HG02970 (cell line): ENCODE measurements around the gene TRIM23.
"Not testable (repeated sequence)": the region's sequence is repeated elsewhere in the genome, so short reads cannot be mapped to it uniquely, and the experiment has no call there.

Experiments used
- ATAC-seq: cut with Tn5 transposase; IDR thresholded peaks from one replicate; pipeline ENCODE4 v1.9.1; 2021; ENCODE audit warnings: mild to moderate bottlenecking, moderate library complexity, moderate number of reproducible peaks; ENCODE audit not compliant: unreplicated experiment, low FRiP score

The TRIM23 gene

DNA sequence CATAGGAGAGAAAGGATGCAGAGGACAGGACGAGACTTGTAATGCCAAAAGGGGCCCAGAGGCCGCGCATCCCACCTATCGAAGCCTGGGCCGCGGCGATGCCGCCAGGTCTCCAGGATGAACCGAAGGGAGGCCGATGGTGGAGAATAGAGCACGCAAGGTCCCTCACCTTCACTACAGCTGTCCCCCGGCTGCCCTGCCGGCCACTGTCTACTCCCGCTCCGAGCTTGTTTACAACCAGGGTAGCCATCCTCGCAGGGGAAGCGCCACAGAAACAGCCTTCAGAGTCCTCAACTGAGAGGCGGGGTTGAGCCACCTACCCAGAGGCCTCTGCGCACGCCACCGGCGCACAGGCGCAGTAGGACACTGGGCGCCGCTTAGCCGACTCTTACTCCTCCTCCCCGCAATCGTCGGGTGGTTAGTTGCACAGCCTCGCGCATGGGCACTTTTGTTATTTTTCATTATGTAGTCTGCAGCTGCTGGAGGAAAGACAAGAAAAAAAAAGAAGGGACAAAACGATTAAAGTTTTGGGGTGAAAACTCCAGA, at the start of gene TRIM23:
Gene TRIM23, minus strand, starts transcription at position 309 of the 546 bp plus-strand sequence. Its CDS starts 59 bp downstream, at position 250.
- ATAC-seq = peak; percentile 92

GRCh38 chr5:65672796-65673195, 48.7 kb upstream of the TRIM23 start:
- no peak for ATAC-seq

DNA sequence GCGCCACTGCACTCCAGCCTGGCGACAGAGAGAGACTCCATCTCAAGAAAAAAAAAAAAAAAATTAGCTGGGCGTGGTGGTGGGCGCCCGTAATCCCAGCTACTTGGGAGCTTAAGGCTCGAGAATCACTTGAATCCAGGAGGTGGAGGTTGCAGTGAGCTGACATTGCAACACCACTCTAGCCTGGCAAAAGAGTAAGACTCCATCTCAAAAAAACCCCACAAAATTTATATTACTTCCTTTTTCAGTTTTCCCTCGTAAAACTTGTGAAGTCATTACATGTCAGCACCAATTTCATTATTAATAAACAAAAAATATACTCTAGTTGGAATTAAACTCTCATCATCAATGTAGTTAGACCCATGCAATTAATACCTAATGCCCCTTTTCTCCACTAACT, 44.6 kb upstream of the TRIM23 start:
- ATAC-seq = no peak

GRCh38 chr5:65663804-65664521, 39.8 kb upstream of the TRIM23 start:
- ATAC-seq = no peak

DNA sequence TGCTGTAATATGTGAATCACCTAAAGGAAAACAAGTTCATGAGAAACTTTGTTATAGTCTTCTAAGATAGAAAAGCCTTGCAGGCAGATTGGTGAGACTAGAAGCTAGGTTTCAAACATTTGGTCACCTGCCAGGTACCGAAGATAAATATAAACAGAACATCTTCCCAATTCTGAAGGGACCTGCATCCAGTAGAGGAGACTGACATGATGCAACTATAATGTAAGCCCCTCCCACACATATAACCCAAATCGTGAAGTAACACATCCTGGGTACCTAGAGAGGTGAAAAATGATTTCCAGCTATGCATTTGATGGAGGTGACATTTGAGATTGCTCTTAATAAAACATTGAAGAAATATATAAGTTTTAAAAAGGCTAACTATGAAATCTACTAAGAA, 30.6 kb upstream of the TRIM23 start:
- no peak for ATAC-seq

GRCh38 chr5:65651144-65651543, 27.0 kb upstream of the TRIM23 start:
- ATAC-seq = no peak

DNA sequence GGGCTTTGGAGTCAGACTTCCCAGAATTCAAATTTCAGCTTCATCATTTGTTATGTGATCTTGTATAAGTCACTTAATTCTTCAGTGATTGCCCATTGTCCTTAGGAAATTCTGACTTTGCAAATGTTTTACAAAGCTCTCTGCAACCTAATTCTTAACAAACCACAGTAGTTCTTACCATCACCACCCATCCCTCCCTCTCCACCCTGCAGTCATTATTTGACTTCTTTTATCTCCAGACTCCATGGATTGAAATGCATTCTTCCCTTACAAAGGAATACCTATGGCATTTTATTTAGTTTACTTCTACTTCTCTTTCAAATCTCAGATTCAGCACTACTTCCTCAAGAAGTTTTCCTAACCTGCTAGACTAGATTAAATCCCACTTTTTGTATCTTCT, 23.8 kb upstream of the TRIM23 start:
- ATAC-seq = no peak

- no peak for ATAC-seq
These were observed 22.8 kb upstream of the TRIM23 start for GRCh38 chr5:65646938-65647337.

- no peak for ATAC-seq
These were observed 16.1 kb upstream of the TRIM23 start for GRCh38 chr5:65640240-65640639.

DNA sequence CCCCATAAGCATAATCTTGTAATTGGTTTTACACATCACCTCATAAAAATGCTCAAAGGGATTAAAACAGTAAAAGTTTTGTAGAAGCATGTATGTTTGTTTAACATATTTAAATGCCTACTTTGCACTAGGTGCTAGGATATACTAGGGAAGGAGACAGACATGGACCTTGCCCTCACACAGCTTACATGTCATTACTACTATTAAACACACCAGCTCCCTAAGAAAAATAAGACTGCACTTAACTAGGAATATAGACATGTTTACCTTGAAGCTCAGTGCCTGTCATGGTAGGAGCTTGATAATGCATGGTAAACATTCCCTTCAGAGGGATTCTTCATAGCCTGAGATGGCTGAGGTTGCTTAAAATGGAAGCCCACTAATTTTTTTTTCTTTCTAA, 6.8 kb upstream of the TRIM23 start:
- no peak for ATAC-seq

- no peak for ATAC-seq
These were observed 1.6 kb upstream of the TRIM23 start for GRCh38 chr5:65625743-65626142.

DNA sequence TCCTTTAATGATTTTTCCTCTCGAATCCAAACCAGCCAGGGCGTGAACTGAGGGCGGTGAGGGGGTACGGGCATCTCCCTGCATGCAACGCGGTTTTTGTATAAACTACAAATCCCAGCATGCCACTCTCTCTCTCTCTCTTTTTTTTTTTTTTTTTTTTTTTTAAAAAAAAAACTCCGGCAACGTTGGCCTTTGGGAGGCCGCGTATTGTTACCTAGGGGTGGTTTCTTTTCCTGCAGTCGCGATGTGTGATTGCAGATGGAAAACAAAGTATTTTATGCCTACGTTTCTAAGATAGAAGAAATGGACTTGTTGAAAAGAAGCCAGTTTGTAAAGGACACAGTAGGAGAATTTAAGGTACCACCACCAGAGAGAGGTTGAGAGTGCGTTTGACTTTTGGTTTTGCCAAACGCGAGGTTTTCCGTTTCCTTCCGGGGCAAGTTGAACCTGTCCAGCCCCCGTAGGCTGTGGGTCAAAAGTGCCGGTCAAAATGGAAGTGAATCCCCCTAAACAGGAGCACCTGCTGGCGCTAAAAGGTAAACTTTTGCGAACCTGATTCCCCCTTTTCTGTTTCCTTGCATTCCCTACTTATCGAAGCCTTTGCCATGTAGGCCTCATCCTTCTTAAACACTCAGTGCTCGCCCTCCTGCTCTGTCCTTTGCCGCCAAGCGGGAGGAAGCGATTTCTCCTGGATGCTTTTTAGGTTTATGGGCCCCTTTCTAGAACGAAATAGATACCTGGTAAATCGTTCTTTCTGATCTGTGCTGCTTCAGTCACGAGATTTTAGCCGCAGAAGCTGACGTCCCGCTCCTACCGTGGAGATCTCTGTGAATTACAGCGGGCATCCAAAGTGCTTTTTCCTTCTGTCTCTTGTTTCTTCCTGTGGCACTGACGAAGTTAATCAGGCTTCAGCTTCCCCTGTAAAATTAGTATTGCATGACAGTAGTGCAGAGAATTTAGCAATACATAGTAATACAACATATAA, 730 bp upstream of the TRIM23 start, which contains the start of the genes SHLD3 and TRAPPC13:
Gene SHLD3, plus strand, starts transcription at position 457 of the 985 bp plus-strand sequence. CDS start 4,561 bp downstream, outside the sequence.
Gene TRAPPC13, plus strand, starts transcription at position 457 of the 985 bp plus-strand sequence. Its CDS starts 34 bp downstream, at position 491.
- ATAC-seq = peak; percentile 79

GRCh38 chr5:65623482-65623881, 651 bp downstream of the TRIM23 start:
- ATAC-seq = no peak

DNA sequence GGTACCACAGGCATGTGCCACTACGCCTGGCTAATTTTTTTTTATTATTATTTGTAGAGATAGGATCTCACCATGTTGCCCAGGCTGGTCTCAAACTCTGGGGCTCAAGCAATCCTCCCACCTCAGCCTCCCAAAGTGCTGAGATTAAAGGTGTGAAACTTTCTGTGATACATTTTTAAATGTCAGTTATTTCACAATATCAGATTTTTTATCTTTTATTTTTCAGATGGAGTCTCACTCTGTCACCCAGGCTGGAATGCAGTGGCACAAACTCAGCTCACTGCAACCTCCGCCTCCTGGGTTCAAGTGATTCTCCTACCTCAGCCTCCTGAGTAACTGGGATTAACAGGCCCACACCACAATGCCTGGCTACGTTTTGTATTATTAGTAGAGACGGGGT, 2.2 kb downstream of the TRIM23 start:
- not testable (repeated sequence) for ATAC-seq

DNA sequence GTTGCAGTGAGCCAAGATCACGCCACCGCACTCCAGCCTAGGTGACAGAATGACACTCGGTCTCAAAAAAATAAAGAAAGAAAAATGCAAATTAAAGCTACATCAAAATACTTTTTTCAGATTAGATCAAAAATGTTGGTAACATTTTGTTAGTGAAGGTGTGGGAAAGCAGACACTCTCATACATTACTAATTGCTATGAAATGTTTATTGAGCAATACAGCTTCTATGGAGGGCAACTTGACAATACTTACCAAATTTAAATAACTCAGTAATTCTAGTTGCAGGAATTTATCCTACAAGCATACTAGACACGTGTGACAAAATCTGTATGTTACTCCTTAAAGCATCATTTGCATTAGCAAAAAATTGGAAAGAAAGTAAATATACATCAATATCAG, 4.1 kb downstream of the TRIM23 start:
- no peak for ATAC-seq

- ATAC-seq = no peak
These were observed 11.7 kb downstream of the TRIM23 start for GRCh38 chr5:65612298-65612907.

- no peak for ATAC-seq
These were observed 12.6 kb downstream of the TRIM23 start for GRCh38 chr5:65611524-65611923.

DNA sequence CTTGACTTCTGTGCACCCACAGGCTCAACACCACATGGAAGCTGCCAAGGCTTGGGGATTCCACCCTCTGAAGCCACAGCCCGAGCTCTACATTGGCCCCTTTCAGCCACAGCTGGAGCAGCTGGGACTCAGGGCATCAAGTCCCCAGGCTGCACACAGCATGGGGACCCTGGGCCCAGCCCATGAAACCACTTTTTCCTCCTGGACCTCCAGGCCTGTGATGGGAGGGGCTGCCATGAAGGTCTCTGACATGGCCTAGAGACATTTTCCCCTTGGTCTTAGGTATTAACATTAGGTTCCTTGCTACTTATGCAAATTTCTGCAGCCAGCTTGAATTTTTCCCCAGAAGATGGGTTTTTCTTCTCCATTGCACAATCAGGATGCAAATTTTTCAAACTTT, 22.4 kb downstream of the TRIM23 start:
- ATAC-seq = not testable (repeated sequence)

- ATAC-seq = no peak
These were observed 35.4 kb downstream of the TRIM23 start for GRCh38 chr5:65588694-65589093.

DNA sequence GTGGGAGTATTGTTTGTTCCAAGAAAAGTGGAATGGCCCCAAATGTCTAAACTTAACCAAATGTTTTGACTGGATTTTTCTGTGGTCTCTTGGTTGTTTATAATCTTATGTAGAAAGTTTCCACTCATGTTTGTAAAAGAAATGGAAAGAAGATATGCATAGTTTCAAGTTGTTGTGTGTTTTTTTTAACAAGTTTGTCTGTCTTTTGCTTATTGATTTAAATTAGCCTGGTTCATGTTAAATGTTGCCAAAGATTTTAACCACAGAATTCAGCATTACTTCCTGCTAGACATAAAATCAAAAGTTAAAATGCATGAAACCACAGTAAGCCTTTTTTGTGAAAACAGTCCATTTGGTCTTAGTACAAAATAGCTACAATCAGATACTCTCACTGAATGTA, 47.0 kb downstream of the TRIM23 start:
- ATAC-seq = no peak
